ENCODE measurements around the gene LRMDA.

The LRMDA gene

DNA sequence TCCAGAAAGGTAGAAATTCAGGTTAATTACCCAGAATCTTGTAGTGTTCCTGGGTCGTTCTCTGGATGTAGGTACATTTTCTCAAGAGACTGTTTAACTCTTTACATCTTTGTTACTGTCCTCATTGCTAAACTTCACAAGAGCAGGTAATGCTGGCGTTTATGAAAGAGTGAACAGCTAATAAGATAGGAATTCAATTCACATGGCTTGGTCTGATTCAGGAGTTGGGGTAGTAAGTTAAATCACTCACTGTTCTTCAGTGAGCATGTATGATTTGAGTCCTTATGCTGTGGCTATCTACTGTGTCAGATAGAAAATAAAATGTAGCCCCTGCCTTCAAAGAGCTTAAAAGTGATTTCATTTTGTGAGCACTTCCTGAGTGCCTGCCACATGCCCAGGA, 480.0 kb downstream of the LRMDA start:
- DNase-seq (no peak), ATAC-seq (ENCODE audit: insufficient read depth, low read depth) (no peak)
- H3K27ac ChIP-seq (ENCODE audit: low read length), result no peak overlapping the region
- H3K79me2 ChIP-seq (ENCODE audit: insufficient read depth, low read length), result no peaks in the 10 kb centered on the region
- no peak overlapping the region for H3K4me3 ChIP-seq (ENCODE audit: low read depth in 1 of 2, low read length in 2 of 2)
- no peak overlapping the region for H3K4me2 ChIP-seq (ENCODE audit: insufficient read depth, low read length)
- no peak overlapping the region for H3K9ac ChIP-seq (ENCODE audit: low read depth, low read length)
- H3K27me3 ChIP-seq (ENCODE audit: insufficient read depth, low read length, poor library complexity), result peaks cover 5% of the 10 kb centered on the region
- H2AFZ ChIP-seq (ENCODE audit: low read depth, low read length), result no peak overlapping the region
- no peaks in the 10 kb centered on the region for H3K36me3 ChIP-seq (ENCODE audit: insufficient read depth, low read length)
- H3K4me1 ChIP-seq (ENCODE audit: insufficient read depth, low read length), result no peaks in the 10 kb centered on the region
- no peaks in the 10 kb centered on the region for H3K9me3 ChIP-seq (ENCODE audit: insufficient read depth, low read length, severe bottlenecking)
- no peak for TF ChIP-seq EZH2 (IDR thresholded peaks at IDR 0.05; ENCODE audit: borderline replicate concordance, low read depth, low read length, severe bottlenecking)
- TF ChIP-seq, protein P1, sequence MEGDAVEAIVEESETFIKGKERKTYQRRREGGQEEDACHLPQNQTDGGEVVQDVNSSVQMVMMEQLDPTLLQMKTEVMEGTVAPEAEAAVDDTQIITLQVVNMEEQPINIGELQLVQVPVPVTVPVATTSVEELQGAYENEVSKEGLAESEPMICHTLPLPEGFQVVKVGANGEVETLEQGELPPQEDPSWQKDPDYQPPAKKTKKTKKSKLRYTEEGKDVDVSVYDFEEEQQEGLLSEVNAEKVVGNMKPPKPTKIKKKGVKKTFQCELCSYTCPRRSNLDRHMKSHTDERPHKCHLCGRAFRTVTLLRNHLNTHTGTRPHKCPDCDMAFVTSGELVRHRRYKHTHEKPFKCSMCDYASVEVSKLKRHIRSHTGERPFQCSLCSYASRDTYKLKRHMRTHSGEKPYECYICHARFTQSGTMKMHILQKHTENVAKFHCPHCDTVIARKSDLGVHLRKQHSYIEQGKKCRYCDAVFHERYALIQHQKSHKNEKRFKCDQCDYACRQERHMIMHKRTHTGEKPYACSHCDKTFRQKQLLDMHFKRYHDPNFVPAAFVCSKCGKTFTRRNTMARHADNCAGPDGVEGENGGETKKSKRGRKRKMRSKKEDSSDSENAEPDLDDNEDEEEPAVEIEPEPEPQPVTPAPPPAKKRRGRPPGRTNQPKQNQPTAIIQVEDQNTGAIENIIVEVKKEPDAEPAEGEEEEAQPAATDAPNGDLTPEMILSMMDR (IDR thresholded peaks at IDR 0.05; ENCODE audit: borderline replicate concordance, extremely low read depth, low read length, poor library complexity, severe bottlenecking), result no peak
- no peaks in the 10 kb centered on the region for H4K20me1 ChIP-seq (ENCODE audit: insufficient read depth, low read length)

DNA sequence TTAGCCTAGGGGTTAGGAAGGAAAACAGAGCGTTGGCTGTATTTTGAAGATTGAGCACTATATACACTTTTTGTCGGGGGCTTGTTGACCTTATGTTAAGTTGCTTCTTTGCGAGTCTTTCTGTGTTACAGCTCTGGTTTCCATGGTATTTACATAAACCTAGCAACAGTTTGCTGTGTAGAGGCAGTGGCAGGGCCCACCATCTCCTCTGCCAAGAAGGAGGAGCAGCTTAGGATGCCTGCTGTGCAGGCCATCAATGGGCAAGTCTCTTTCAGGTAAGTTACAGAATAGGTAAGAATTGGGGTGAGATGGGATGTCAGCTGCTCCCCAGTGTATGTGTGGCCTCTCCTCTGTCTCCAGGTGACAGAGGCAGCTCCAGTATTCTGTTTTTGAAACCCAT, 485.5 kb downstream of the LRMDA start:
- H3K4me2 ChIP-seq (ENCODE audit: insufficient read depth, low read length), result no peak overlapping the region
- no peak for DNase-seq
- no peak for ATAC-seq (ENCODE audit: insufficient read depth, low read depth)

DNA sequence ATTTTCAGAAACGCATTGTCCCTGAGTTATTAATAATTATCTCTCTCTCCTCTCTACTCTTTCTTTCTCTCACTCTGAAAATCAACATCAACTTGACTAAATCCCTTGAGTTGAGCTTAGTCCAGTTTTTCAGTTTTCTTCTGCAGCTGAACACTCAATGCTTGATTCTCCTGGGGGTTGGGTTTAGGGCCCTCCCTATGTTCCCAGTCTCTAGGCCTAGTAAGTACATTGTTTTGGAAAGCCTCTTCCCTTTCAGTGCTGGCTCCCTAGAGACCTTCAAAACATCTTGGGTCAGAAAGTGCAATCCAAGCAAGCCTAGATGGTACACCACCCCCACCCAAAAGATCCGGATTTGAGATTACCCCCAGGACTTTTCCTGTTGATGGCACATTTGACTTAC, 488.5 kb downstream of the LRMDA start:
- Histone ChIP-seq H3K79me2 (ENCODE audit: insufficient read depth, low read length) (no peaks in the 10 kb centered on the region), H2AFZ (ENCODE audit: low read depth, low read length) (no peak overlapping the region), H4K20me1 (ENCODE audit: insufficient read depth, low read length) (no peaks in the 10 kb centered on the region), H3K9me3 (ENCODE audit: insufficient read depth, low read length, severe bottlenecking) (no peaks in the 10 kb centered on the region), H3K27me3 (ENCODE audit: insufficient read depth, low read length, poor library complexity) (no peaks in the 10 kb centered on the region), H3K4me3 (ENCODE audit: low read depth in 1 of 2, low read length in 2 of 2) (no peak overlapping the region), H3K36me3 (ENCODE audit: insufficient read depth, low read length) (no peaks in the 10 kb centered on the region), H3K4me1 (ENCODE audit: insufficient read depth, low read length) (no peaks in the 10 kb centered on the region), H3K27ac (ENCODE audit: low read length) (no peak overlapping the region), H3K4me2 (ENCODE audit: insufficient read depth, low read length) (no peak overlapping the region), H3K9ac (ENCODE audit: low read depth, low read length) (no peak overlapping the region)
- TF ChIP-seq EZH2 (IDR thresholded peaks at IDR 0.05; ENCODE audit: borderline replicate concordance, low read depth, low read length, severe bottlenecking), result no peak
- TF ChIP-seq, protein P1 (IDR thresholded peaks at IDR 0.05; ENCODE audit: borderline replicate concordance, extremely low read depth, low read length, poor library complexity, severe bottlenecking), result no peak
- ATAC-seq (ENCODE audit: insufficient read depth, low read depth) (no peak), DNase-seq (no peak)

More for the DNA sequence above, 485.5 kb downstream of the LRMDA start:
- H2AFZ ChIP-seq (ENCODE audit: low read depth, low read length), result no peak overlapping the region
- H3K9me3 ChIP-seq (ENCODE audit: insufficient read depth, low read length, severe bottlenecking), result no peaks in the 10 kb centered on the region
- H3K27ac ChIP-seq (ENCODE audit: low read length), result no peak overlapping the region
- TF ChIP-seq, protein P1 (IDR thresholded peaks at IDR 0.05; ENCODE audit: borderline replicate concordance, extremely low read depth, low read length, poor library complexity, severe bottlenecking), result no peak
- TF ChIP-seq EZH2 (IDR thresholded peaks at IDR 0.05; ENCODE audit: borderline replicate concordance, low read depth, low read length, severe bottlenecking), result no peak
- no peak overlapping the region for H3K4me3 ChIP-seq (ENCODE audit: low read depth in 1 of 2, low read length in 2 of 2)
- no peaks in the 10 kb centered on the region for H4K20me1 ChIP-seq (ENCODE audit: insufficient read depth, low read length)
- H3K27me3 ChIP-seq (ENCODE audit: insufficient read depth, low read length, poor library complexity), result no peaks in the 10 kb centered on the region
- H3K79me2 ChIP-seq (ENCODE audit: insufficient read depth, low read length), result no peaks in the 10 kb centered on the region
- H3K4me1 ChIP-seq (ENCODE audit: insufficient read depth, low read length), result no peaks in the 10 kb centered on the region
- no peaks in the 10 kb centered on the region for H3K36me3 ChIP-seq (ENCODE audit: insufficient read depth, low read length)
- H3K9ac ChIP-seq (ENCODE audit: low read depth, low read length), result no peak overlapping the region

DNA sequence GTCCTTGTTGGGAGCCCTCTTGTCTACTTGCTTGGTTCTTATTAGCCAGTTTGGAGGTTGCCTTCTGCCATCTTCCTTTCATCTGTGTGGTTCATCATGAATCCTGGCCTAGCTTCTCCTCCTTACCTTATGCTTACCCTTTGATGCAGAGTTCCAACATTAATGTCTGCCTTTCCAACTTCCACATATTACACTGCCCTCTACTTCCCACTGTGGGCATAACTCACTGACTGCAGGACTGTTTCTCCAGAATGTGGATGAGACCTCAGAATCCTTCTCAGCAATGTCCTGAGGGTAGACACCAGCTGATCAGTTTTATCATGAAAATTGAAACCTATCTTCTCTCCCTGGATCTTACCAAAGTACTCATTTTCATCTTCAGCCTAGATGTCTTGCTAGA, 491.0 kb downstream of the LRMDA start:
- Histone ChIP-seq H3K4me2 (ENCODE audit: insufficient read depth, low read length) (no peak overlapping the region), H3K27ac (ENCODE audit: low read length) (no peak overlapping the region), H3K9ac (ENCODE audit: low read depth, low read length) (no peak overlapping the region), H3K79me2 (ENCODE audit: insufficient read depth, low read length) (no peaks in the 10 kb centered on the region), H3K4me1 (ENCODE audit: insufficient read depth, low read length) (no peaks in the 10 kb centered on the region), H4K20me1 (ENCODE audit: insufficient read depth, low read length) (no peaks in the 10 kb centered on the region), H3K4me3 (ENCODE audit: low read depth in 1 of 2, low read length in 2 of 2) (no peak overlapping the region), H3K9me3 (ENCODE audit: insufficient read depth, low read length, severe bottlenecking) (no peaks in the 10 kb centered on the region), H3K36me3 (ENCODE audit: insufficient read depth, low read length) (no peaks in the 10 kb centered on the region), H2AFZ (ENCODE audit: low read depth, low read length) (no peak overlapping the region), H3K27me3 (ENCODE audit: insufficient read depth, low read length, poor library complexity) (no peaks in the 10 kb centered on the region)
- ATAC-seq (ENCODE audit: insufficient read depth, low read depth), result no peak
- TF ChIP-seq, protein P1 (IDR thresholded peaks at IDR 0.05; ENCODE audit: borderline replicate concordance, extremely low read depth, low read length, poor library complexity, severe bottlenecking), result no peak
- TF ChIP-seq EZH2 (IDR thresholded peaks at IDR 0.05; ENCODE audit: borderline replicate concordance, low read depth, low read length, severe bottlenecking), result no peak
- no peak for DNase-seq

Data from DND-41 (cell line).